HG02678 (cell line): ENCODE results near the gene AGRN.
"Not testable (repeated sequence)": the region's sequence is repeated elsewhere in the genome, so short reads cannot be mapped to it uniquely, and the experiment has no call there.

Experiments
- ATAC-seq: cut with Tn5 transposase; IDR thresholded peaks from one replicate; pipeline ENCODE4 v1.9.1; 2021; ENCODE audit warnings: mild to moderate bottlenecking, moderate library complexity; ENCODE audit not compliant: unreplicated experiment

AGRN gene

DNA sequence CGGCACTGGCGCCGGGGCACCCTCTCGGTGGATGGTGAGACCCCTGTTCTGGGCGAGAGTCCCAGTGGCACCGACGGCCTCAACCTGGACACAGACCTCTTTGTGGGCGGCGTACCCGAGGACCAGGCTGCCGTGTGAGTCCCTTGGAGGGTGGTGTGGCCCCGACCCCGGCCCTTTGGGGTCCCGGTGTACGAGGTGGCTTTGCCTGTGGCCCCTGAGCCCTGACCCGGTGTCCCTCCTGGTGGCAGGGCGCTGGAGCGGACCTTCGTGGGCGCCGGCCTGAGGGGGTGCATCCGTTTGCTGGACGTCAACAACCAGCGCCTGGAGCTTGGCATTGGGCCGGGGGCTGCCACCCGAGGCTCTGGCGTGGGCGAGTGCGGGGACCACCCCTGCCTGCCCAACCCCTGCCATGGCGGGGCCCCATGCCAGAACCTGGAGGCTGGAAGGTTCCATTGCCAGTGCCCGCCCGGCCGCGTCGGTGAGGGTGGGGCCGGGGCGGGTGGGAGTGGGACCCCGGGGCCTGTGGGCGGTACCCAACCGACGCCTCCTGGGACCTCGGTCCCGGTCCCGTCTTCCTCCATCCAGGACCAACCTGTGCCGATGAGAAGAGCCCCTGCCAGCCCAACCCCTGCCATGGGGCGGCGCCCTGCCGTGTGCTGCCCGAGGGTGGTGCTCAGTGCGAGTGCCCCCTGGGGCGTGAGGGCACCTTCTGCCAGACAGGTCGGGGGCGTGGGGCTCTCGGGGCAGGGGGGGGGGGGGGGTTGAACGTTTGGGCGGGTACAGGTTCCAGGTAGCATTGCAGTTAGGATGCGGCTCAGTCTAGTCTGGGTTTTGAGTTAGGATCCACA, 29.6 kb downstream of the AGRN start:
- ATAC-seq, result no peak

DNA sequence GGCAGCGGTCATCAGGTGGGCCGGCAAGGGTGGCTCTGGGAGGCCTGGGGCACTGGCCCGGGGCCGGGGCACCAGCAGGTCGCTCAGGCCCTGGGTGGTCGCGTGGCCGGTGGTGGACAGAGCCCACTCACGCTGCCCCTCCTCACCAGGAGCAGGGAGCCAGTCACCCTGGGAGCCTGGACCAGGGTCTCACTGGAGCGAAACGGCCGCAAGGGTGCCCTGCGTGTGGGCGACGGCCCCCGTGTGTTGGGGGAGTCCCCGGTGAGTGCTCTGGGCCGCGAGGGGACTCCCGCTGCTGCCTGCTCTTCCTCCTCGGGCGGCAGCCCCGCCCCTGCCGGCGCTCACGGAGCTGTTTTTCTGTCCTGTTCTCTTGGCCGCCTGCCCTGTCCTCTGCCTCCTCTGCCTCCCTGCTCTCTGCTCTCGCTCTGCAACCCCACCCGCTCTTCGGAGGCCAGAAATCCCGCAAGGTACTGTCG, 30.7 kb downstream of the AGRN start:
- no peak for ATAC-seq

DNA sequence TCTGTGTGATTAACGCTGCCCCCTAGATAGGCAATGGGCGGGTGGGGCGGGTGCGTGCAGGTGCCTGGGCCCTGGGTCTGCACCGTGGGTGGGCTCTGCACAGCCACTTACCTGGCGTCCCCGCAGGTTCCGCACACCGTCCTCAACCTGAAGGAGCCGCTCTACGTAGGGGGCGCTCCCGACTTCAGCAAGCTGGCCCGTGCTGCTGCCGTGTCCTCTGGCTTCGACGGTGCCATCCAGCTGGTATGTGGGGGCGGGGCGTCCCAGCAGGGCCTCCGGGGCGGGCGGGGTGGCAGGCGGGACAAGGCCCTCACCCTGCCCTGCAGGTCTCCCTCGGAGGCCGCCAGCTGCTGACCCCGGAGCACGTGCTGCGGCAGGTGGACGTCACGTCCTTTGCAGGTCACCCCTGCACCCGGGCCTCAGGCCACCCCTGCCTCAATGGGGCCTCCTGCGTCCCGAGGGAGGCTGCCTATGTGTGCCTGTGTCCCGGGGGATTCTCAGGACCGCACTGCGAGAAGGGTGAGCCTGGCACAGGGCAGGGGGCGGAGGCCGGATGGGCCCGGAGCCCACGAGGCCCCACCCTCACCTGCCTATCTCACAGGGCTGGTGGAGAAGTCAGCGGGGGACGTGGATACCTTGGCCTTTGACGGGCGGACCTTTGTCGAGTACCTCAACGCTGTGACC, 31.3 kb downstream of the AGRN start:
- ATAC-seq, result no peak

DNA sequence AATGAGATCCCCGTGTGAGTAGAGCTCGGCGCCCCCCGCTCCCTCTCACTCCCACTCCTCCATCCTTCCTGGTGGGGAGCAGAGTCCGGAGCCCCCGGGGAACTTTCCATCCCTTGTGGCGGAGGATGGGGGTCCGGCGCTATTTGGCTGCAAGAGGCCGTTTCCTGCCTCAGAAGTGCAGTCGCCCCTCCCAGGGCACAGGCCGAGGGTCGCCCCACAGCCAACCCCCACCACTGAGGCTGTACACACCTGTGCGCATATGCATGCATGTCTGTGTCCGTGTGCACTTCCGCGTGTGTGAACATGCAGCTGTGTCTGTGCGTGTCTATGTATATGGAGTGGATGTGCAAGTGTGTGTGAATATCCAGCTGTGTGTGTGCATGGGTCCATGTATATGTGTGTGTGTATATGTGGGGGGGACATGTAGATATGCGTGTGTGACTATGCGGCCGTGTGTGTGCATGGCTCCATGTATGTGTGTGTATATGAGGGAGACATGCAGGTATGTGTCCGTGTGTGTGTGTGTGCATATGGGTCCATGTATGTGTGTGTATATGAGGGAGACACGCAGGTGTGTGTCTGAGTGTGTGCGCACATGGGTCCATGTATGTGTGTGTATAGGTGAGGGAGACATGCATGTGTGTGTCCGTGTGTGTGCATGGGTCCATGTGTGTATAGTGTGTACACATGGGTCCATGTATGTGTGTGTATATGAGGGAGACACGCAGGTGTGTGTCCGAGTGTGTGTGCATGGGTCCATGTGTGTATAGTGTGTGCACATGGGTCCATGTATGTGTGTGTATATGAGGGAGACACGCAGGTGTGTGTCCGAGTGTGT, 32.3 kb downstream of the AGRN start:
- ATAC-seq, result no peak

DNA sequence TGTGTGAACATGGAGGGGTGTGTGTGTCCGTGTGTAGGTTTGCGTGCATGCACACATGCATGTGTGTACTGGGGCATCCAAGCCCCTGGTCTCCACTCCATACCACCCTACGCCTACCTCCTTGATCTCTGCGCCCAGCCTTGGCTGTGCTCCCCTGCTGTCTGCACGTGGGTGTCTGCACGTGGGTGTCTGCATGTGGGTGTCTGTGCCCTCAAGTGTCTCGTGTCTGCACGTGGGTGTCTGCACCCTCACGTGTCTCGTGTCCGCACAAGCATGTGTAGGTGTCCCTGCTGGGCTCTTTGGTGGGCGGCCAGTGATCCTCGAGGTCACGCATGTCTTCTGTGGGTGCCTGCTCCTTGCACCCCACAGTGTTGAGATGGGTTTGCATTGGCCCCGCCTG, 33.1 kb downstream of the AGRN start:
- ATAC-seq, result no peak

DNA sequence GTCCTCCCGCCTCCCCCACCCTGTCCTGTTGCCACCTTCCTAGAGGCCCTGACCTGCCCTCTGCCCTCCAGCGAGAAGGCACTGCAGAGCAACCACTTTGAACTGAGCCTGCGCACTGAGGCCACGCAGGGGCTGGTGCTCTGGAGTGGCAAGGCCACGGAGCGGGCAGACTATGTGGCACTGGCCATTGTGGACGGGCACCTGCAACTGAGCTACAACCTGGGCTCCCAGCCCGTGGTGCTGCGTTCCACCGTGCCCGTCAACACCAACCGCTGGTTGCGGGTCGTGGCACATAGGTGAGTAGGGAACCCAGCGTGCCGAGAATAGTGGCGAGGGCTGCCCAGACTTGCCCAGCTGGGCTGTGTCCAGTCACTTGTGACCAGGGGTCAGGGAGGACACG, 33.8 kb downstream of the AGRN start:
- ATAC-seq, result no peak

DNA sequence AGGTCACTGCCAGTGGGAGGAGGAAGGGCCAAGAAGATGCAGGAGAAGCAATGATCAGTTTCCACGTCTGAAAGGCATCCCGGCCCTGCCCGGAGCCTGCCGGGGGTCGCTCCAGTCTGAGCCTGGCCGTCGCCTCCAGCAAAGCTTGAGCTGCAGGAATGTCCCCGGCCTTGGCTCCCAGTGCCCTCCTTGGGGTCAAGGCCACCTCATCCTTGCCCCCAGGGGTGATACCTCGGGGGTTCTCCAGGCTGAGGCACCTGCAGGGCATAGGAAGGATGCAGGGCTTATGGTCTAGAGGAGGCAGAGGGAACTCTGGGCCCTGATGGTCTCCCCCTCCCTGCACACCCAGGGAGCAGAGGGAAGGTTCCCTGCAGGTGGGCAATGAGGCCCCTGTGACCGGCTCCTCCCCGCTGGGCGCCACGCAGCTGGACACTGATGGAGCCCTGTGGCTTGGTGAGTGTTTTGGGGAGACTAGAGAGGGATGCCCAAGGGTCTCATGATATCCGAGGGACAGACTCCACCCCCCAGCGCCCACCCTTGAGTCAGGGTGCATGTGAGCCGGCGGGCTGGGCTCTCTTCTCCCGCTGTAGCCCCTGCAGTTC, 34.3 kb downstream of the AGRN start:
- no peak for ATAC-seq

DNA sequence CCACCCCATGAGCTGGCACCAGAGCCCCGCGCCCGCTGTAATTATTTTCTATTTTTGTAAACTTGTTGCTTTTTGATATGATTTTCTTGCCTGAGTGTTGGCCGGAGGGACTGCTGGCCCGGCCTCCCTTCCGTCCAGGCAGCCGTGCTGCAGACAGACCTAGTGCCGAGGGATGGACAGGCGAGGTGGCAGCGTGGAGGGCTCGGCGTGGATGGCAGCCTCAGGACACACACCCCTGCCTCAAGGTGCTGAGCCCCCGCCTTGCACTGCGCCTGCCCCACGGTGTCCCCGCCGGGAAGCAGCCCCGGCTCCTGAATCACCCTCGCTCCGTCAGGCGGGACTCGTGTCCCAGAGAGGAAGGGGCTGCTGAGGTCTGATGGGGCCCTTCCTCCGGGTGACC, 35.1 kb downstream of the AGRN start:
- no peak for ATAC-seq

DNA sequence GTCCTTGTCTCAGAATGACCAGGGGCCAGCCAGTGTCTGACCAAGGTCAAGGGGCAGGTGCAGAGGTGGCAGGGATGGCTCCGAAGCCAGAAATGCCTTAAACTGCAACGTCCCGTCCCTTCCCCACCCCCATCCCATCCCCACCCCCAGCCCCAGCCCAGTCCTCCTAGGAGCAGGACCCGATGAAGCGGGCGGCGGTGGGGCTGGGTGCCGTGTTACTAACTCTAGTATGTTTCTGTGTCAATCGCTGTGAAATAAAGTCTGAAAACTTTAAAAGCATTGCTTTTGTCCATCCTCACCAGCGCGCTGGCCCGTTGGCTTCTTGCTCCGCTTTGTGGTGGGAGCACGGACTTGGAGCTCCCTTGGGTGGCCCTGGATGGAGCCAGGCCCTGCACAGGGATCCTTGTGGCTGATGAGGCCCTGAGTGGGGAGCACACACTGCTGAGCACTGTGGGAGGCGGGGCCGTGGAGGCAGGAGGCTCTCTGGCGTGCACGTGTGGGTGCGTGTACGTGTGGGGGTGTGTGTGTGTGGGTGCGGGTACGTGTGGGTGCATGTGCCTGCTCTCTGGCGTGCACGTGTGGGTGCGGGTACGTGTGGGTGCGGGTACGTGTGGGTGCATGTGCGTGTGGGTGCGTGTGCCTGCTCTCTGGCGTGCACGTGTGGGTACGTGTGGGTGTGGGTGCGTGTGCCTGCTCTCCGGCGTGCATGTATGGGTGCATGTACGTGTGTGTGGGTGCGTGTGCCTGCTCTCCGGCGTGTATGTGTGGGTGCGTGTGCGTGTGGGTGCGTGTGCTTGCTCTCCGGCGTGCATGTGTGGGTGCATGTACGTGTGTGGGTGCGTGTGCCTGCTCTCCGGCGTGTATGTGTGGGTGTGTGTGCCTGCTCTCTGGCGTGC, 36.2 kb downstream of the AGRN start:
- ATAC-seq, result no peak

DNA sequence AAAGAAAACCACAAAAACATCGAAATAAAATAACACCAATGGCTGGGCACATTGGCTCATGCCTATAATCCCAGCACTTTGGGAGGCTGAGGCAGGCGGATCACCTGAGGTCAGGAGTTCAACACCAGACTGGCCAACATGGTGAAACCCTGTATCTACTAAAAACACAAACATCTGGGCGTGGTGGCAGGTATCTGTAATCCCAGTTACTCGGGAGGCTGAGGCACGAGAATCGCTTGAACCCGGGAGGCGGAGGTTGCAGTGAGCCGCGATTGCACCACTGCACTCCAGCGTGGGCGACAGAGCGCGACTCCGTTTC, 37.8 kb downstream of the AGRN start:
- not testable (repeated sequence) for ATAC-seq

DNA sequence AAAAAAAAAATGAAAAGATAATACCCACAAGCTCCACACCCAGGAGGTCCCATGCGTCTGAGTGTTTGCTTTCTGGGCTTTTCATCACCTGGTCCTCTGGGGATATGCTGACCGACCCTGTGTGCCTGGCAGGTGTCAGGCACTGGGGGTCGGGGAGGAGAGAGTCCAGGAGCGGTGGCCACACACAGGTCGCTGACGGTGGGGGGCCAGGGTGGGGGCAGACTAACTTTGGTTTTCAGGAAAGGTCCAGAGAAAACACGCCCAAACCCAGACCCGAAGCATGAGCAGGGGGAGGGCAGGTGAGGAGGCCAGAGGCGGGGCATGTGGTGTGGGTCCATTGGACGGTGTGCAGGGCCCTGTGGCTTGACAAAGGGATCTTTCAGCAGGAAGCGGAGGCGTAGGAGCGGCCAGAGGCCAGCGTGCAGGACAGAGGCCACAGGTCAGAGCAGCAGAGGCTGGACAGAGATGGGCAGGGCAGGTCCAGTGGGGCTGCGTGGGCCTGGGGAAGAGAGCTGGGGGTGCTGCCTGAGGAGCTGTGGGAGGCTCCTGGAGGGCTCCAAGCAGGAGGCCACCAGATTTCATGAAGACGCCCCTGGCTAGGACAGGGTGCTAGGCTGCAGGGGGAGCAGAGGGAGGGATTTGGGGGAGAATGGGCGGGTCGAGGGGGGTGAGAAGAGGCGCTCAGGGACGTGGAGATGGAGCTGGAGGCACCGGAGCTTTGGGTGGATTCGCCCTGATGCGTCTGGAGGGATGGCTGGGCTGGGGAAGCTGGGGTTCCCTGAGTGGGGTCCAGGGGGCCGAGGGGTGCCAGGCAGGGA, 38.4 kb downstream of the AGRN start:
- no peak for ATAC-seq

DNA sequence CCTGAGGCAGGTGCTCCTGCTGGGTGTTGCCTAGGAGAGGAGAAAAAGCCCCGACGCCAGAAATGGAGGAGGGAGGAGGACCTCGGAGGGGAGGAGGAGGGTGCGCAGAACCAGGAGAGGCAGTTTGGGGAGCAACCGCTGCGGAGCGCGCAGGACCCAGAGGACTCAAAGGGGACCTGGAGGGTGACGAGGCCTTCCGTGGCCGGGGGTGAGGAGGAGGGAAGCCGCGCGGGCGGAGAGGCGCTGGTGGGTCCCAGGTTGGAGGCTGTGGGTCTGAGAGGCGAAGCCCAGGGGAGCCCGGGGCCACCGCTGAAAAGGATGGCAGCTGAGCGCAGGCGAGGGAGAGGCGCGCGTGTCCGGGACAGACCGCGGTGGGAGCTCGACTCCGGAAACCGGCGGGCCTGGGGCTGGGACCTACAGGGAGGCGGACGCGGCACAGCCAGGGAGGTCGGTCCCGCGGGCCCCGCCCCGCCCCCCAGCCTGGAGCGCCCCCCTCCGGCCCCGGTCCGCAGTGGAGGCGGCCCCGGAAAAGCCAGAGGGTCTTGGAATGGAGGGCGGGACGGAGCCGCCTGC, 39.1 kb downstream of the AGRN start:
- peak; percentile 38 for ATAC-seq

DNA sequence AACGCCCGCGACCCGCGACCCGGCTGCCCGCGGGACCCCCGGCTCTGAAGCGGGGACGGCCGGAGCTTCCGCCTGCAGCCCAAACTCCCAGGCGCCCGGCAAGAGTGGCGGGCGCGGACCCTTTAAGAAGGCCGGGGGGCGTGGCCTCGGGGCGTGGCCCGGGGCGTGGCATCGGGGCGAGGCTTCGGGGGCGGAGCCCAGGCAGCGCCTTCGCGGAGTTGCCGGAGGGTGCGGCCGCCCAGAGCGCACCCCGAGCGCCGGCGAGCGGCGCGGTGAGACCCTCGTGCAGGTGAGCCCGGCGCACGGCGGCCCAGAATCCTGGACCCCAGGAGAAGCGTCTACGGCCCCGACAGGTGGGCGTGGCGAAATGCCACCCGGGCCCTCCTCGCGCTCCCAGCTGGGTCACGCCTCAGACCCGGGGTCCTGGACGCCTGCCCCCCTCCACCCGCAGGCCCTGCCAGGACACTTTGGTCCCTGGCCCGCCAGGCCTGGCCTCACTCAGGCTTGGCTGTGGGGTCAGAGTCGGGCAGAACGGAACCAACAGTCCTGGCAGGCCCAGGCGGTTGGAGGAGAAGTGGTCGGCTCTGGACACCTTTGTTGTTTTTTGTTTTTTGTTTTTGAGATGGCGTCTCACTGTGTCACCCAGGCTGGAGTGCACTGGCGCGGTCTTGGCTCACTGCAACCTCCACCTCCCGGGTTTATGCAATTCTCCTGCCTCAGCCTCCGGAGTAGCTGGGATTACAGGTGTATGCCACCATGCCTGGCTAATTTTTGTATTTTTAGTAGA, 39.8 kb downstream of the AGRN start:
- peak; percentile 71 for ATAC-seq

DNA sequence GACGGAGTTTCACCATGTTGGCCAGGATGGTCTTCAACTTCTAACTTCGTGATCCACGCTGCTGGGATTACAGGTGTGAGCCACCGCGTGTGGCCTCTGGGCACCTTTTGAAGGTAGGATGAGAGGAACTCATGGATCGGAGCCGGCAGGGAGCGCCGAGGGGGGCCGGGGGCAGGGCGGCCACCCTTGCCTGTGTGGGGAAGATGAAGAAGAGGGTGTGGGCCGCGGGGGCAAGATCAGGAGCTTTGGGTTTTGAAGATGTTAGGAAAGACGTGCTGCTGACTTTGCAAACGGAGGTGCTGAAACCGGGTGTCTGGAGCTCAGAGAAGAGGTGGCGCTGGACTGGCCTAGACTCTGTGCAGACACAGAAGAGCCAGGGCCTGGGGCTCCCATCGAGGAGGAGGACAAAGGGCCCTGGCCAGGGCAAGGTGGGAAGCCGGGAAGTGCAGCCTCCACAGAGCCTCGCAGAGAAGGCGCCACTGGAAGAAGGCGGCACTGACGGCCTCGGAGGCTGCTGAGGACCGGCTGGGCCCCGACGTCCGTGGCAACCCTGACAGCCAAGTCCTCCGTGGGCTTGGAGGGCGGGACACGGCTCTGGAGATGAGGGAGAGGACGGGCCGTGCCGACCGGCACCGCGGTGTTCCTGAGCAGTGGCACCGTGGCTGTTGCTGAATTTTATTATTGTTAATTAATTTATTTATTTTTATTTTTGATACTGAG, 40.5 kb downstream of the AGRN start:
- ATAC-seq, result no peak

DNA sequence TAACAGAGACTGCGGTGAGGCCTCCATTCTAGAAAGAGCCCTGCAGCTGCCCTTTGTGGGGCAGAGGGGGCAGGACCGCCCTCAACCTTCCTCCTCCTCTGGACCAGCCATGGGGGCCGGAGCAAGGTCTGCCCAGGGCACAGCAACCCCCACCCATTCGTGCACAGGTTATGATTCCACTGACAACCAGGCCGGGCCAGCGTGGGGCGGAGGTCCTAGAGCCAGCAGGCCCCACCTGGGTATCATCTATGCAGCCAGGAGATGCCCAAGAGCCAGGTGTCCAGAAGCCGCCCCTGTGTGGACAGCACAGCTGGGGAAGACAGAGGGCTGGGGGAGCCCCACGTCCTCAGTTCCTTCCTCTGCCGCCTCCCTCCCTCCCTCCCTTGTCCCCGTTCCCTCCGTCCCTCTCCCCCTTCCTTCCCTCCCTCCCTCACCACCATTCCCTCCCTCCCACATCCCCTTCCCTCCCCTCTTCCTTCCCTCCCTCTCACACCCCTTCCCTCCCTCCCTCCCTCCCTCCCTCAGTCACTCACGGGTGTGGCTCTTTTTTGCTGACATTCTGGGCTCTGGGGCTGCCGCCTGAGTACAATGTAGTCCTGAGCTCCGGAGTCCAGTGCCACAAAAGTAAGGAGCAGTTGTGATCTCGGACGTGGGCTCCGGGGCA, 41.9 kb downstream of the AGRN start:
- no peak for ATAC-seq

DNA sequence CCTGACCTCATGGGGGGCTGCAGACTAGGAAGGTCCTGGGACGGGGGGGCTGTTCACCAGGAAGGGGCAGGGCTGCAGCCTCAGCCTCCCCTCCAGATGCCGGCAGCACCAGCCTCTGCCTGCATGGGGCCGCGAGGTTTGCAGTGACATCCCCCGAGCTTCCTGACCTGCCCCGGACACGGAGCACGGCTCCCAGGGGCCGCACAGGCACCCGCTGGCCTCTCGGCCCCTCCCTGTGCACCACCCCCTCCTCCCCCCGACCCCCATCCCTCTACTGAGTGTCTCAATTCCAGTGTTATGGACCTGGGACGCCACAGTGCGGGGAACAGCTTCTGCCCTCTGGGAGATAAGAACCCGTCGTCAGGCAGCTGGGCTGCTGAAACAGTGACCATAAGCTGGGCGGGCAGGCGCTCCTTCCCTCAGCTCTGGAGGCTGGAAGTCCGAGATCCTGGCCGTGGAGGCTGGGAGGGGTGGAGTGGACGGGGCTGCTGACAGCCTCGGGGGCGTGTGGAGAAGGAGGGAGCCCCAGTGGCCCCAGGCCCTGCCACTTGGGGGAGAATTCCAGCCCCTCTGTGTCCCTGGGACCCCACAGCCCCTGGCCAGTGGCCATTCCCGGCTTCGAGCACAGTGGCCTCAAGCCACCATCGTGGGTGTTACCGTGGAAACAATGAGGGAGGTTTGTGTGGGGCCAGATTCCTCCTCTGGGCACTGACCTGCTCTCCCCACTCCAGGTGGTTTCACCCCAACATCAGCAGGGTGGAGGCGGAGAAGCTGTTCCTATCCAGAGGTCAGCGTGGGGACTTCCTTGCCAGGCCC, 42.6 kb downstream of the AGRN start:
- ATAC-seq, result no peak
